HG02763 (cell line): ENCODE results near the gene CACNA2D3.
"Not testable (repeated sequence)": the region's sequence is repeated elsewhere in the genome, so short reads cannot be mapped to it uniquely, and the experiment has no call there.

Source experiments
- ATAC-seq: cut with Tn5 transposase; IDR thresholded peaks from one replicate; pipeline ENCODE4 v1.9.1; 2021; ENCODE audit warnings: mild to moderate bottlenecking, moderate library complexity; ENCODE audit not compliant: unreplicated experiment

CACNA2D3 gene

DNA sequence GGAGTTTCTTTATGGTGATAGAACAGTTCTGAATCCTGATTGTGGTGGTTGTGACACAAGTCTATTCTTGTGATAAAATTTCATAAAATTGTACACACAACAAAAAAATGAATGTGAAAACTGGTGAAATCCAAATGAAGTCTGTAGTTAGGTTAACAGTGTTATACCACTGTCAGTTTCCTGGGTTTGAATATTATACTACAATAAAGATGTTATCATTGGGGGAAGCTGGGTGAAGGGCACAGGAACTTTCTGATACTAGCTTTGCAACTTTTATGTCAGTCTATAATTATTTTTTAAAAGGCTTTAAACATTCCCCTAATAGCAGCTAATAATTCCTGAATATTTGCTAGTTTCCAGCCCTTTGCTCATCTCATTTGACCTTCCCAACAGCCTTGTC lies 485.7 kb downstream of the CACNA2D3 start:
- no peak for ATAC-seq

DNA sequence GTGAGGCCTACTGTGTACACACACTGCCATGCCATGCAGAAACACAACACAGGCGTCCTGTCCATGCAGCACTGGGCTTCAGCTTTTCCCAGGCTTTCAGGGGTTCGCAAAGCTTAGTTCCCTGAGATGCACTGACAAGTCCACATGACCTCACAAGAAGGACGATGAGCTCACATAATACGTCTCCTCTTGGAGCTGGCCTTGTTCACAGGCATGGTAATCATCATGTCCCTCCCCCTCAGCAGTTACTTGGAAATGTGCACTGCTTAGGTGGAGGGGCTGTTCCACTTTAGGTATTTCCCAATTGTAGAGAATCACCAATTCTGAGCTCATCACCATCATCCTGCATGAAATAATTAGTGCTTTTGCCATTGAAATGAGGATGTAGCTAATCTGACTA lies 496.7 kb downstream of the CACNA2D3 start:
- no peak for ATAC-seq

DNA sequence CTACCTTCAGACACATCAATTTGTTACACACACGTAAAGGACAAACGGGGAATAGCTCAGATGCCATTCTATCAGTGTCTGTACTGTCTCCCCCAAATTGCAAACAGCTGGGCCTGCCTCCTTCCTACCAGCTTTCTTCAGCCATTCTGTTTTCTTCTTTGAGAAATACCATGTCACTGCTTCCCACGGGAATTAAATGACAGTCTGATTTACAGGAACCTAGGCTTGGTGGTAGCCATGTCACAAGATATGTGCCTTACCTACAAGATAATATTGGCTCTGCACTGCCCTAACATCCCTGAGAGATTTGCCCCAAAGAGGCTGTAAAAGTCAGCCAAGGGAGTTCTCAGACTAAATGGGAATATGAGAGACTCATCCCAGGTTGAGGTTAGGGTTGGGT lies 497.2 kb downstream of the CACNA2D3 start:
- ATAC-seq = no peak

DNA sequence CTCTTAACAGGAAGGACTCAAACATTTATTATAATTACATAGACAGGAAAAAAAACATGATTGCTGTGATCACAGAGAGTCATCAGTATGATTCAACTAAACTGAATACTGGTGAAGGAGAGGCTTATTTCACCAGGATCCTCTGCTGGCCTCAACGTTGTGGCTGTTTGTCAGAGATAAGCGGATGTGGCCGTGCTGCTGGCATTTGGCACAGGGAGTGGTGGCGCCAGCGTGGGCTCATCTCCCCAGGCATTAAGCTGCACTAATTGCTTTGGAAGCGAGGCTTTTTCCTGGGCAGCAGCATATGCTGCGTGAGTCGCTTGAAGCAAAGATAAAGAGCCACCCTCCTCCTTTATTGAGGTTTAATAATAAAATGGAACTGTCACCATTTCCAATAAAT lies 498.8 kb downstream of the CACNA2D3 start:
- no peak for ATAC-seq

DNA sequence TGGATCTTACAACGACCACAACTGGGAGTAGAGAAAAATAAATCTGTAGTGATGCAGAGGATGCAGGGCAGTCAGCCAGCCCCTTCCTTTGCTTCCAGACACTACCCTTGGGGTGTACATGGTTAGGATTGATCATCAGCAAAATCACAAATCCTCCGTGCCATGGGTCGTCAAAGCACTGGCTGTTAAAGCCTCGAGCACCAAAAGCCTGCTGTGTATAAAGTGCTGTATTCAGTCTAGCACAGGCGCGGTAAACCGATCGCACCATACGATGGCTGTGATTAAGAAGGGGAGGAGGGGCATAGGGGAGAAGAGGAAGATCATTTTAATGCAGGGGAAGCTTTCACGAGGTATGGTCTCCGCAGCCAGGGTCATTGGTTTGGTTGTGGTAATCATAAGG lies 500.3 kb downstream of the CACNA2D3 start:
- ATAC-seq = no peak

DNA sequence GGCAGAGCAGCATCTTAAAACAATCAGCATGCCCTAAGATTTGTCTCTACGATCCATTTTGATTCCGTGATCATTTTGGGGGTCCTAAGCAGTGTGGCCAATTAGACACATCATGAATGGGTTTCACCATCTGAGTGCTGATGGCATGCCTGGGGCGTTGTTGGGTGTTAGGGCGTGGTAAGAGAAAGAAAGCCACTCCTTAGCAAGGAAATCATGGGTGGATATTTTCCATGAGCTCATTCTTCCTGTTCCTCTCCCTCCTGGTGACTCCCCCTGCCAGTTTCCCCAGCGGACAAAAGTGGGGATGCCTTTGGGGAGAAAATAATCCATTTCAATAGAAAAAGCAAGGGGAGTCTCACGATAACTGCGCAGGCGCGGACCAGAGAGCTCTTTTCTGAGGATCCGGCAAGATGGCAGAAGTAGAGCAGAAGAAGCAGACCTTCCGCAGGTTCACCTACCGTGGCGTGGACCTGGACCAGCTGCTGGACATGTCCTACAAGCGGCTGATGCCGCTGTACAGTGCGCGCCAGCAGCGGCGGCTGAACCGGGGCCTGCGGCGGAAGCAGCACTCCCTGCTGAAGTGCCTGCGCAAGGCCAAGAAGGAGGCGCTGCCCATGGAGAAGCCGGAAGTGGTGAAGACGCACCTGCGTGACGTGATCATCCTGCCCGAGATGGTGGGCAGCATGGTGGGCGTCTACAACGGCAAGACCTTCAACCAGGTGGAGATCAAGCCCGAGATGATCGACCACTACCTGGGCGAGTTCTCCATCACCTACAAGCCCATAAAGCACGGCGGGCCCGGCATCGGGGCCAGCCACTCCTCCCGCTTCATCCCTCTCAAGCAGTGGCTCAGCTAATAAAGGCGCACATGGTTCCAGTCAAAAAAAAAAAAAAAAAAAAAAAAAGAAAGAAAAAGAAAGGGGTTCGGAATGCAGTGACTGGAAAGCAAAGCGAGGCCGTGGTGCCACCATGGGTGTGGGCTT lies 503.7 kb downstream of the CACNA2D3 start:
- ATAC-seq = no peak

DNA sequence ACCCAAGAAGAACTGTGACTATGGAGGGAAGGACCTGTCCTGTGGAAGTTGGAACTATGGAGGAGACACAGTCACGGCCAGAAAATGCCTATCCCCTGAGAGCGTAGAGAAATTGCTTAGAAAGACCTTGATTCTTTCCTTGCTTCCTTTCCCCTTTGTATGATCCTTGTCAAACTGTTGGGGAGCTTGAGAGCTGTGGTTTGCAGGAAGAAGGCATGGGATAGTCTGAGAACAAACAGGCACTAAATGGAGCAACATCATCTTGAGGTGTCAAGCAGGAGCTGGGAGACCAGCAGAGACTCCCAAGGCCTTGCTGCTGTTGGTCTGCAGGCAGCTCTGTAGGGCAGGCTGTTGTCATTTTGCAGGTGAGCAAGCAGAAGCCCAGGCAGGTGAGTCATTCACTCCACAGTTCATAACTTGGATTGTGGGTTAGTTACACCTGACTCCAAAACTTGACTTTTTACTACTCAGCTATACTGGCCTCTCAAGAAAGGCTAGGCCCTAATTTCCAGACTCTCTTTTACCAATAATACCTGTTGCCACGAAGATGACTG lies 506.6 kb downstream of the CACNA2D3 start:
- no peak for ATAC-seq

DNA sequence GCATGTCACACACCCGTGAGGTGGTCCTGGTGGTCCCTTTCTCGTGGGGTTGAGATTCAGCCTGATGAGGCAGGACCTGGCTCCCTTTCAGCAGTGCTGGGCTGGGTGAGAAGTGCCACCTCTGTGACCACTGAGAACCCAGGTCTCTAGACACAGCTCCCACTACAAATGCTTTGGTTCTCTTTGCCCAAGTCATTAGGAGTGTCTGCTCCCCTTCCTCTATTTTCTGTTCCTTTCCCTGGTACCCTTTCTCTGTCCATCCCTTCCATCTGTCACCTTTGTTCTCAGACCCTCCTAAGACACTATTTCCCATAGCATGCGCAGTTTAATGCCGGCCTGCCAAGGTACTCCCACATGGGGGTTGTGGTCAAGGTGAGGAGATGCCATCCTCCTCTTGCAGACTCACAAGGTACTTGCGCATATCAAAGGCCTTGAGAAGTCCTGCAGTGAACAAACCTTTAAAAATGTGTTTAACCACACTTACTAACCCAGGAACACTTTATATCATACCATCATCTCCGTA lies 507.8 kb downstream of the CACNA2D3 start:
- no peak for ATAC-seq

DNA sequence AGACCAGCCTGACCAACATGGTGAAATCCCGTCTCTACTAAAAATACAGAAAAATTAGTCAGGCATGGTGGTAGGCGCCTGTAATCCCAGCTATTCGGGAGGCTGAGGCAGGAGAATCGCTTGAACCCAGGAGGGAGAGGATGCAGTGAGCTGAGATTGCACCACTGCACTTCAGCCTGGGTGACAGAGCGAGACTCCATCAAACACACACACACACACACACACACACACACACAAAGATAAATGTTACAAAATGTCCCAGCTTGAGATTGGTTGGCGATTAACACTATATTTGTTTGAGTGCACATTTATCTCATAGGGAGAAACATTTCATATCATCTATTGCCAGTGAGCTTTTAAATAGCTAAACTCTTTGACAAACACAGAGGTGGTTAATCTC lies 508.6 kb downstream of the CACNA2D3 start:
- not testable (repeated sequence) for ATAC-seq

DNA sequence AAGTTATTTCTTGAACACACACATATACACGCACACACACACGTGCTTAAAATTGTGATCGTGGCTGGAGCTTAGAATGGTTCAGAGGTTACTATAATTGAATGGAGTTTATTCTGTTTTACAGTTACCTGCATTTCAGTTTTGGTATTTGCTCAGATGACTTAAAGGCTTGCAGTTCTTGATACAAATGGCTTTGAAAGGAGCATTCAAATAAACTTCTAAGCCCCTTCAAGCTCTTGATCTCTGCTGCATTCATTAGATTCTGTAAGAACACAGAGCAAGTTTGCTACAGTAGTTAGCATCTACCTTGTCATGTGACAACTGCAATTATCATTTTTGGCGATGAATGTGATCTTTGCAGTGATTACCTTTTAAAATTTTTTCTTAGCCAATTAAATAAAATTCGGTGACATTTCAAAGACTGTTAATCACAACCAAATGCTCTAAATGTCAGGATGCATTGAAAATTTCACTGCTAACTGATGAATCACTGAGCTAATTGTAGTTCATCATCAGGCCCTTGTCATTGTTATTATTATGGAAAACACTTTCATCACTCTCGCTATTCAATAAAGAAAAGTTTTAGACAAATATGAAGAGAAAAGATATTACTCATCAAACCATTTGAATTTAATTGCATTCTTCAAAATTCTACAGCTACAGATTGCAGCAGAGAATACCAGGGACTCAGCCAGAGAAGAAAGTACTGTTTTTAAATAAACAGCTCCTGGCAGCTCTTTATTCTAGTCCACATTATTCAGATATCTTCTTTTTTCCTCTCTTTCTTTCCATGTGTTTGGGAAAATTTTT lies 509.4 kb downstream of the CACNA2D3 start:
- ATAC-seq = no peak

DNA sequence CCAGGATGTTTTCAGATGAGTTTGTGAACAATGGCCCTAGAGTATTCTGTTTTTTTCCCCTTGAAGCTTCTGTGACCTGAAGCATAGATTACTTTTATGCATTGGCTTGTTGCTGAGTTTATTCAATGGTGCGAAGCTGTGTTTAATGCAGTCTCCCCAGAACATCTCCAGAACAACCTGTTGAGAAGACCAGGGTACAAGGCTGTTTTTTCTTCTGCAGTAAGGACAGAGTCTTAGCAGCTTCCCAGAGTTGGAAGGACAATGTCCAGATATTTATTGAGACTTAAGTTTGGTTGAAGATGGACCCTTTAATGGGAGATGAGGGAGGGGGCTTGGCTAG lies 509.9 kb downstream of the CACNA2D3 start:
- ATAC-seq = no peak

DNA sequence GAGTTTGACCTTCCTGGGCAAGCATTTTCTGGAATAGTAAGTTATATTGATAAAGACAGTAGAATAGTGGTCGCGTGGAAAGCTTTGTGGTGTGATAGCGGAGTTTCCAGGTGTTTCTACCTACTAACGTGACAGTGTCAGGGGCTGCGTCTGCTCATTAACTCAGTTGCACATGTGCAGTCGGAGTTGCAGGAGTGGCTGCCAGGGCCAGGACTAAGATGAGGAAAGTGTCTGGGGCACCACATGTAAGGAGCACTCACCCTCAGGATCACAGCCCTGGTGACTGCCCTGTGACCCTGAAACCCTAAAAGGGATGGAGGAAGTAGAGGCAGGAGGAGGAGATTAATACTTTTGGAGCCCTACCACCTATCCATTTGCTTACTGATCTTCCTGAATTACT lies 510.5 kb downstream of the CACNA2D3 start:
- ATAC-seq = no peak

DNA sequence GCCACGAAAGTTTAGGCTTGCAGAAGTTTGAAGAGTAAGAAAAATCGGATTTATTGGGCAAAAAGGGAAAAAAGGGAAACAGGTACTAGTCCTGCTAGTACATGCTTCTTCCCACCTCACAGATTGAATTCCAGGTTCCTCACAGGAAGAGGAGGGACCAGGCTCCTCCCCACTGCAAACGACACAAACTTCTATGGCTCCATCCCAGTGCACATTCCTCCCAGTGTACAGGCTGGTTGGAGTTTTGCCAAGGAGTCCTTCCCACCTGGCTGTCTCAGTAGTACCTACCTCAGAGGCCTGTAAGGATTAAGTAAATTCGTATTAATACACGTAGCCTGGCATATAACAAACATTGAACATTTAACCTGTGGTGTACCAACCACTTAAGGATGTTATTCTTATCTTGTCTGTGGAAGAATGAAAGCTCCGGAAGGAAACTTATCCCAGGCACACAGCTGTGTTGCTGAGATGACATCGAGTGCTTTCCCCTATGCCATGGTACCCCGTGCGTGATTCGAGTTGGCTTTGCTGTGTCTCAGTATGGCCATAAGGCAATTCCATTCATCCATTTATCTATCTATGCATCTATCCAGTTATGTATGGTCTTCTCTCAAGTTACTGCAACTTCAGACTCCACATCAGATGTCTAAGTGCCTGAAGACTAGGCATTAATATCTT lies 511.2 kb downstream of the CACNA2D3 start:
- no peak for ATAC-seq

DNA sequence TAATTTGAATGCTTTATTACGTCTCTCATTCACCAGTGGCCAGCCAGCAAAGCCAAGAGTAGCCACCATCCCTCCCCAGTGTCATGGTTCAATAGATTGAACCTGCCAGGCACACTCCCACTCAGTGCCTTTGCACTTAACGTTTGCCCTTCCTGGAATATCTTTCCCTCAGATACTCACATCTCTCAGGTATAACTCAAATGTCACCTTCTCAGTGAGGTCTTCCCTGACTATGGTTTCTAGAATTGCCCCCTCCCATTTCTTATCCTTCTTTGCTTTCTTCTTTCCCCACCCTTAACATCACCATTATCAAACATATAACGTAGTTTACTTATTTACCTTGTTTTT lies 511.7 kb downstream of the CACNA2D3 start:
- no peak for ATAC-seq

DNA sequence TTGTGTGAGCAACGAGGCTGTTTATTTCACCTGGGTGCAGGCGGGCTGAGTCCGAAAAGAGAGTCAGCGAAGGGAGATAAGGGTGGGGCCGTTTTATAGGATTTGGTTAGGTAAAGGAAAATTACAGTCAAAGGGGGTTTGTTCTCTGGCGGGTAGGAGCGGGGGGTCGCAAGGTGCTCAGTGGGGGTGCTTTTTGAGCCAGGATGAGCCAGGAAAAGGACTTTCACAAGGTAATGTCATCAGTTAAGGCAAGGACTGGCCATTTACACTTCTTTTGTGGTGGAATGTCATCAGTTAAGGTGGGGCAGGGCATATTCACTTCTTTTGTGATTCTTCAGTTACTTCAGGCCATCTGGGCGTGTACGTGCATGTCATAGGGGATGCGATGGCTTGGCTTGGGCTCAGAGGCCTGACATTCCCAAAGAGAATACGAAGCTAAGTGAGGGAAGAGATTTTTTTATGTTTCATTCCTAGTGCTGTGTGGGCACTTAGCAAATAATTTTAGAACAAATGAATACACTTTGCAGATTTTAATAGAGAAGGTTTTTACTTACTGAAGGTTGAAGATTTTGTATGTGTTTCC lies 517.5 kb downstream of the CACNA2D3 start:
- ATAC-seq = not testable (repeated sequence)

DNA sequence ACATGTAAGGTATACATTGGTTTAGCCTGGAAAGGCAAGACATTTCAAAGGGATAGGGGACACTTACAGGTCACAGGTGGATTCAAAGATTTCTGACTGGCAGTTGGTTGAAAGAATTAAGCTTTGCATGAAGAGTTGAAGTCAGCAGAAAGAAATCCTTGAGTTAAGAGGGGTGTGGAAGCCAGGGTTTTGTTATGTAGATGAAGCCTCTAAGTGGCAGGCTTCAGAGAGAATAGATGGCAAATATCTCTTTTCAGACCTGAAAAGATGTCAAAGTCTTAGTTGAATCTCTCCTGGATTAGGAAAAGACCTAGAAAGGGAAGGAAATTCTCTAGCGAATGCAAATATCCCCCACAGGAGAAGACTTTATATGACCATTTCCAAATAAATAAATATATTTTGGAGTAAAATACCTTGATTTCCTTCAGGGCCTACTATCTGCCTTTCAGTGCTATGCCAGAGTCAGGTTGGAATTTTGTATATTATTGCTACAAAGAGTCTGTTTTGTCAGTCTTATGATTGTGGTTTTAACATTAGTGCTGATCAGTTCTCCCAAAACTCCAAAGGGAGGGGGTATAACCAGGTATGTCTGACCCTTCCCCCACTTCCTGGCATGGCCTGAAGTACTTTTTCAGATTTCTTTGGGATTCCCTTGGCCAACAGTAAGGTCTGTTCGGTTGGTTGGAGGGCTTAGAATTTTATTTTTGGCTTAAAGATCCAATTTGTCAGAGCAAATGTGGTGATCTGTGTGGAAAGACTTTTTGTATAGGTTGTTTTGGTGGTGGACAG lies 519.1 kb downstream of the CACNA2D3 start:
- no peak for ATAC-seq

DNA sequence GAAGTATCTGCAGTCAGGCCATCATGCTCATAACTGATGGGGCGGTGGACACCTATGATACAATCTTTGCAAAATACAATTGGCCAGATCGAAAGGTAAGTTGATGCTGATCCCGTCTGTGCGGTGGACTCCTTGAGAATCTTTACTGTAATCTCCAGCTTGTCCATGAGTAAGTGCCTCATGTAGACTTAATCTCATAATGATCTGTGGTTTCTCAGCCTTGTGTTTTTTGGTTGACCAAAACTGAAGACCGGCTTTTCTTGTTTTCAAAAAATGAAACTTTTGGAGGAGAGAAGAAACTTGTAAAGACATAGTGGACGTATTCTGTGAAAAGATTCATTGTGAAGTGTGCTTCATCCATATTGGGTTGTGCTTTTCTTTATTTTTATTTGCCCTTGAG lies 519.8 kb downstream of the CACNA2D3 start:
- no peak for ATAC-seq

DNA sequence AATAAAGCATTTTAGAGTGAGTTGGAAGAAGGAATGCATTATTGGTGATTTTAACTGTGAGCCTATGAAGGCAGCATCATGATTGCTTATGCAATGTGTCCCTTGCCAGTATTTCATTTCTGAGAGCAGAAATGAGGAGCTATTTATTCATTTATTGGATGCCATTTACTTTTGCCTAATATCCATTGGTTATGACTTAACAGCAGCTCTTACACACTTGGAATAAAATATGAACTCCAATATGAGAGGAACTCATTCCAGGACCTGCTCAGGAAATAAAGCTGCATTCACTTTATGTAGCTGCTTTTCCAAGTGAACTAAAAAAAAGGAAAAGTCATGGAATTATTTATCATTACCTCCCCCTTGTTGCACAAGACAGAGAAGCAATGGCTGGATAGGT lies 525.4 kb downstream of the CACNA2D3 start:
- ATAC-seq = no peak

DNA sequence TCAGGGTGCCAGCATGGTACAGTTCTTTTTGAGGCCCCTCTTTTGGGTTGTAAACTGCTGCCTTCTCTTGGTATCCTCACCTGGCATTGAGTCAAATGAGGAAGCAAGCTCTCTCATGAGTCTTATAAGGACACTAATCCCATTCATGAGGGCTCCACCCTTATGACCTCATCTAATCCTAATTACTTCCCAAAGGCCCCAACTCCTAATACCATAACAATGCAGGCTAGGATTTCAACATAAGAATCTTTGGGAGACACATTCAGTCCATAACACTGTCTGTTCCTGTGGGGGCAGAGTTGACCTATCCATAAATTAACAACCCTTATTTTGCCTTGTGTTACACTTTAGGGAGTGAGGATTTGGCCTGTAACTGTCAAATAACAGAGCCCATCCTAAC lies 527.2 kb downstream of the CACNA2D3 start:
- no peak for ATAC-seq
